H9 (cell line): Measurements from ENCODE around the gene B4GALNT4. TPM values are rescaled to one million over a fixed set of nuclear protein-coding genes. Genes with fewer than 3 reads are reported as not detected.

ENCODE experiments used
- DNase-seq: peaks from one replicate; pipeline ENCODE4 v3.0.0-alpha.2; 2017
- H2AFZ ChIP-seq: one replicate; pipeline ENCODE4 v1.6.1; 2013; ENCODE audit warnings: mild to moderate bottlenecking, low read length, control low read depth, moderate library complexity
- H2AK5ac ChIP-seq: 2 replicates; pipeline ENCODE4 v1.6.1; 2013; ENCODE audit warnings: low read length, control low read depth, mixed read lengths; ENCODE audit not compliant: insufficient read length
- H2BK120ac ChIP-seq: one replicate; pipeline ENCODE4 v1.6.1; 2013; ENCODE audit warnings: low read depth, mild to moderate bottlenecking, low read length, control low read depth, inconsistent platforms; ENCODE audit not compliant: poor library complexity, severe bottlenecking
- H2BK12ac ChIP-seq: 2 replicates; pipeline ENCODE4 v1.6.1; 2013; ENCODE audit warnings: low read length, control low read depth, mixed read lengths, low read depth; ENCODE audit not compliant: insufficient read length
- H2BK15ac ChIP-seq: 2 replicates; pipeline ENCODE4 v1.6.1; 2013; ENCODE audit warnings: low read depth, low read length, control low read depth
- H2BK20ac ChIP-seq: one replicate; pipeline ENCODE4 v1.6.1; 2013; ENCODE audit warnings: low read depth, mild to moderate bottlenecking, low read length, control low read depth, inconsistent platforms; ENCODE audit not compliant: poor library complexity, severe bottlenecking
- H2BK5ac ChIP-seq: 2 replicates; pipeline ENCODE4 v1.6.1; 2013; ENCODE audit warnings: low read length, control low read depth, mixed read lengths; ENCODE audit not compliant: insufficient read length
- H3K14ac ChIP-seq: 2 replicates; pipeline ENCODE4 v1.6.1; 2013; ENCODE audit warnings: low read length, control low read depth; ENCODE audit not compliant: insufficient read depth
- H3K18ac ChIP-seq: 2 replicates; pipeline ENCODE4 v1.6.1; 2013; ENCODE audit warnings: low read depth, mild to moderate bottlenecking, mixed read lengths, low read length, control low read depth; ENCODE audit not compliant: insufficient read length
- H3K23ac ChIP-seq: 2 replicates; pipeline ENCODE4 v1.6.1; 2013; ENCODE audit warnings: low read length, control low read depth, mixed read lengths, low read depth; ENCODE audit not compliant: insufficient read length
- H3K23me2 ChIP-seq: 2 replicates; pipeline ENCODE4 v1.6.1; 2013; ENCODE audit warnings: low read depth, mild to moderate bottlenecking, mixed read lengths, low read length, control low read depth; ENCODE audit not compliant: insufficient read length, poor library complexity, severe bottlenecking
- H3K27ac ChIP-seq: 2 replicates; pipeline ENCODE4 v1.5.1; 2013; ENCODE audit warnings: low read length, control low read depth, mixed read lengths, low read depth; ENCODE audit not compliant: insufficient read length
- H3K27me3 ChIP-seq: 2 replicates; pipeline ENCODE4 v1.6.1; 2013; ENCODE audit warnings: low read length, control low read depth, inconsistent platforms; ENCODE audit not compliant: insufficient read depth
- H3K4ac ChIP-seq: 2 replicates; pipeline ENCODE4 v1.6.1; 2013; ENCODE audit warnings: low read depth, mild to moderate bottlenecking, control low read depth, inconsistent platforms, low read length, moderate library complexity
- H3K4me1 ChIP-seq: 2 replicates; pipeline ENCODE4 v1.6.1; 2013; ENCODE audit warnings: low read length, control low read depth, inconsistent platforms; ENCODE audit not compliant: insufficient read depth
- H3K4me2 ChIP-seq: 2 replicates; pipeline ENCODE4 v1.6.1; 2013; ENCODE audit warnings: low read length, control low read depth, mixed read lengths; ENCODE audit not compliant: insufficient read length, insufficient read depth
- H3K56ac ChIP-seq: 2 replicates; pipeline ENCODE4 v1.6.1; 2013; ENCODE audit warnings: low read depth, mild to moderate bottlenecking, mixed read lengths, low read length, control low read depth; ENCODE audit not compliant: insufficient read length
- H3K79me1 ChIP-seq: 2 replicates; pipeline ENCODE4 v1.6.1; 2013; ENCODE audit warnings: low read depth, mild to moderate bottlenecking, moderate library complexity, low read length, control low read depth, inconsistent platforms; ENCODE audit not compliant: insufficient read depth, poor library complexity, severe bottlenecking
- H3K79me2 ChIP-seq: 2 replicates; pipeline ENCODE4 v1.6.1; 2013; ENCODE audit warnings: low read length, control low read depth, inconsistent platforms; ENCODE audit not compliant: insufficient read depth
- H3K9ac ChIP-seq: 2 replicates; pipeline ENCODE4 v1.6.1; 2013; ENCODE audit warnings: low read length, control low read depth, mixed read lengths; ENCODE audit not compliant: insufficient read length; ENCODE audit errors: extremely low read depth
- H3K9me3 ChIP-seq: one replicate; pipeline ENCODE4 v1.6.1; 2013; ENCODE audit warnings: low read depth, low read length, inconsistent platforms; ENCODE audit not compliant: control insufficient read depth
- H3T11ph ChIP-seq: one replicate; pipeline ENCODE4 v1.6.1; 2013; ENCODE audit warnings: mild to moderate bottlenecking, low read length, control low read depth, inconsistent platforms
- H4K20me1 ChIP-seq: one replicate; pipeline ENCODE4 v1.6.1; 2013; ENCODE audit not compliant: control insufficient read depth, insufficient read length, insufficient read depth
- H4K5ac ChIP-seq: 2 replicates; pipeline ENCODE4 v1.6.1; 2013; ENCODE audit warnings: low read depth, mild to moderate bottlenecking, mixed read lengths, low read length, control low read depth; ENCODE audit not compliant: insufficient read length
- H4K8ac ChIP-seq: replicated peaks from 2 replicates; pipeline ENCODE4 v1.6.1; 2013; ENCODE audit warnings: low read length, control low read depth, mixed read lengths, low read depth; ENCODE audit not compliant: insufficient read length
- H4K91ac ChIP-seq: 2 replicates; pipeline ENCODE4 v1.6.1; 2013; ENCODE audit warnings: low read depth, mild to moderate bottlenecking, moderate library complexity, mixed read lengths, low read length, control low read depth; ENCODE audit not compliant: insufficient read length
- H3K27ac Mint-ChIP-seq, 3 experiments: 2 replicates in 2 of 3; 3 replicates in 1 of 3; pipeline ENCODE4 v1.8.0; 2020 to 2021; ENCODE audit warnings: mixed read lengths in 3 of 3, mild to moderate bottlenecking in 1 of 3, moderate library complexity in 1 of 3
- H3K27me3 Mint-ChIP-seq: 2 replicates; pipeline ENCODE4 v1.8.0; 2021; ENCODE audit warnings: low read depth, mild to moderate bottlenecking, moderate library complexity, mixed read lengths
- H3K36me3 Mint-ChIP-seq, 3 experiments: 2 replicates in 2 of 3; 3 replicates in 1 of 3; pipeline ENCODE4 v1.8.0; 2020 to 2021; ENCODE audit warnings: low read depth in 3 of 3, mixed read lengths in 3 of 3; ENCODE audit not compliant: insufficient read depth in 1 of 3
- H3K4me1 Mint-ChIP-seq, 2 experiments: 2 replicates each; pipeline ENCODE4 v1.8.0; 2020; ENCODE audit warnings: mixed read lengths in 2 of 2
- H3K4me3 Mint-ChIP-seq, 2 experiments: 2 replicates in 1 of 2; 3 replicates in 1 of 2; pipeline ENCODE4 v1.8.0; 2020 to 2021; ENCODE audit warnings: mild to moderate bottlenecking in 2 of 2, mixed read lengths in 2 of 2, moderate library complexity in 1 of 2
- H3K9me3 Mint-ChIP-seq, 2 experiments: 2 replicates in 1 of 2; 3 replicates in 1 of 2; pipeline ENCODE4 v1.8.0; 2020; ENCODE audit warnings: mild to moderate bottlenecking in 2 of 2, mixed read lengths in 2 of 2, moderate library complexity in 1 of 2
- CTCF ChIP-seq: fragments of 200-600 bp; sonication (generic); conservative IDR thresholded peaks from 3 replicates; pipeline ENCODE4 v1.8.0; 2021; ENCODE audit warnings: antibody characterized with exemption, mild to moderate bottlenecking
- WGBS: extraction: QIAGEN DNeasy Blood & Tissue Kit; methylation state at CpG from one replicate; pipeline ENCODE4 v1.1.7; 2013; ENCODE audit warnings: missing lambda C conversion rate, low lambda C conversion rate, mixed read lengths; ENCODE audit not compliant: insufficient read length; ENCODE audit errors: extremely low coverage; 5-methylcytosine and 5-hydroxymethylcytosine counted together
- total RNA-seq: library from RNA; stranded (reverse); gene quantifications from 2 replicates; pipeline ENCODE4 v1.2.1, GENCODE V29; 2021

The B4GALNT4 gene
- total RNA-seq, 1 experiment from 2014 or later, result 105 TPM

- H3K18ac ChIP-seq, result no peak overlapping the region
- H3K56ac ChIP-seq, result no peak overlapping the region
- H3K14ac ChIP-seq, result peak overlapping the region; percentile 67
- H3K27ac ChIP-seq, result no peak overlapping the region
- no peak overlapping the region for H2AFZ ChIP-seq
- H3K27me3 ChIP-seq, result no peaks in the 10 kb centered on the region; the same call in 1 of the 2 replicates
- peaks cover 10% of the 10 kb centered on the region for H3K23me2 ChIP-seq
- Mint-ChIP-seq H3K4me1 (peaks cover 17 to 26% of the 10 kb centered on the region in 2 experiments), H3K36me3 (no peaks in the 10 kb centered on the region; a peak in 1 of 7 replicates), H3K9me3 (no peaks in the 10 kb centered on the region; a peak in 1 of 5 replicates), H3K27ac (no peak overlapping the region), H3K4me3 (peak overlapping the region; percentile 75 to 79), H3K27me3 (peaks cover 20% of the 10 kb centered on the region)
- no peak overlapping the region for H3K4ac ChIP-seq
- no peak overlapping the region for H3K23ac ChIP-seq
- no peaks in the 10 kb centered on the region; the same call in 1 of the 2 replicates for H3K79me2 ChIP-seq
- no peak overlapping the region for H4K91ac ChIP-seq
- no peak overlapping the region for H4K5ac ChIP-seq
- no peaks in the 10 kb centered on the region for H3K9me3 ChIP-seq
- H3T11ph ChIP-seq, result no peak overlapping the region
- no peaks in the 10 kb centered on the region for H3K79me1 ChIP-seq
- H3K4me1 ChIP-seq, result peaks cover 2% of the 10 kb centered on the region; the same call in 1 of the 2 replicates
- no peak overlapping the region for H2BK120ac ChIP-seq
- no peak overlapping the region for H2AK5ac ChIP-seq
- DNase-seq, result no peak
- no peak overlapping the region for H3K9ac ChIP-seq
- H4K20me1 ChIP-seq, result peaks cover 8% of the 10 kb centered on the region
- H2BK15ac ChIP-seq, result no peak overlapping the region
- WGBS, result no CpG with 5 or more reads among the region's 45 CpGs
- H2BK5ac ChIP-seq, result no peak overlapping the region
- no peak for TF ChIP-seq CTCF
- H3K4me2 ChIP-seq, result peak overlapping the region; percentile 33
- H2BK20ac ChIP-seq, result no peak overlapping the region
- no peak overlapping the region for H4K8ac ChIP-seq
- H2BK12ac ChIP-seq, result no peak overlapping the region
These were observed 46.9 kb downstream of the B4GALNT4 start for GRCh38 chr11:416051-416756.
